Right lobe of liver (tissue), 4 donors: ENCODE measurements around the gene ERC1.

Experiments used
- POLR2A ChIP-seq: fragments of 450-650 bp; IDR thresholded peaks from one replicate; pipeline ENCODE4 v1.6.1; 2017; ENCODE audit warnings: antibody characterized with exemption, mild to moderate bottlenecking
- TF ChIP-seq, protein P1 (sequence below), 4 donors: fragments of 200-600 bp in 3 of 4; fragments of 450-650 bp in 1 of 4; IDR thresholded peaks; one replicate each; pipeline versions ENCODE4 v1.5.1 to v1.8.0; 2016 to 2022; ENCODE audit warnings: antibody characterized with exemption in 4 of 4, mild to moderate bottlenecking in 2 of 4
- donor health status: DM: no; HTN: no; CAD: no.
- donor health status: DM: no; HTN: no; CAD: no.
- donor health status: DM: no; HTN: yes; CAD: no.

DNA sequence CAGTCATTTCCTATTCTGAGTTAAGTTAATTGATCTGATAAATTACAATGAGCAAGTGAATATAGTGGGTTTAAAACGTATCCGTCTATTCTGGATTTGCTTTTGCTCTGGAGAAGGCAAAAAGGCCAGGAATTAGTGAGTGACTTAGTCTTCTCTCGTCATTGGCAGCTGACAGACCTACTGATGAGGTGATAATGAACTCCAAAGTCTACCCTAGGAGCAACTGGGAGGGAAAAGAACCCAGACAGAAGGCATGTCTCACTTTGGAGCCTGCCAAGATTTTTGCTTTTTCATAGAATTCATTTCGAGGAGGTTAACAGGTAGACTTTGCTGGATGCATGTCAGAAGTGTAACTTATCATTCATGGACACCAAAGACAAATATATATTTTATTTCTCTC is 333.1 kb downstream of the ERC1 start:
- TF ChIP-seq, protein P1, sequence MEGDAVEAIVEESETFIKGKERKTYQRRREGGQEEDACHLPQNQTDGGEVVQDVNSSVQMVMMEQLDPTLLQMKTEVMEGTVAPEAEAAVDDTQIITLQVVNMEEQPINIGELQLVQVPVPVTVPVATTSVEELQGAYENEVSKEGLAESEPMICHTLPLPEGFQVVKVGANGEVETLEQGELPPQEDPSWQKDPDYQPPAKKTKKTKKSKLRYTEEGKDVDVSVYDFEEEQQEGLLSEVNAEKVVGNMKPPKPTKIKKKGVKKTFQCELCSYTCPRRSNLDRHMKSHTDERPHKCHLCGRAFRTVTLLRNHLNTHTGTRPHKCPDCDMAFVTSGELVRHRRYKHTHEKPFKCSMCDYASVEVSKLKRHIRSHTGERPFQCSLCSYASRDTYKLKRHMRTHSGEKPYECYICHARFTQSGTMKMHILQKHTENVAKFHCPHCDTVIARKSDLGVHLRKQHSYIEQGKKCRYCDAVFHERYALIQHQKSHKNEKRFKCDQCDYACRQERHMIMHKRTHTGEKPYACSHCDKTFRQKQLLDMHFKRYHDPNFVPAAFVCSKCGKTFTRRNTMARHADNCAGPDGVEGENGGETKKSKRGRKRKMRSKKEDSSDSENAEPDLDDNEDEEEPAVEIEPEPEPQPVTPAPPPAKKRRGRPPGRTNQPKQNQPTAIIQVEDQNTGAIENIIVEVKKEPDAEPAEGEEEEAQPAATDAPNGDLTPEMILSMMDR (IDR thresholded peaks at IDR 0.05): no peak
- TF ChIP-seq POLR2A: no peak
